Coronary artery (tissue), 2 donors: ENCODE data around the gene LTBP1.
"Not testable (repeated sequence)": the region's sequence is repeated elsewhere in the genome, so short reads cannot be mapped to it uniquely, and the experiment has no call there.

ENCODE experiments used
- DNase-seq: peaks from one replicate; pipeline ENCODE4 v3.0.0-alpha.2; 2017; ENCODE audit warnings: low spot score
- H3K27ac ChIP-seq, 2 donors: fragments of 200-600 bp; sonication (generic); one replicate each; pipeline ENCODE4 v1.5.1; 2016 to 2019
- H3K4me3 ChIP-seq: fragments of 200-600 bp; sonication (generic); 2 replicates; pipeline ENCODE4 v1.5.1; 2016; ENCODE audit warnings: mild to moderate bottlenecking, moderate library complexity
- CTCF ChIP-seq: fragments of 200-600 bp; sonication (generic); IDR thresholded peaks from one replicate; pipeline ENCODE4 v1.5.1; 2019; ENCODE audit warnings: antibody characterized with exemption

The LTBP1 gene

GRCh38 chr2:33222309-33222708, 275.6 kb downstream of the LTBP1 start:
- no peak for TF ChIP-seq CTCF
- Histone ChIP-seq H3K4me3 (no peak overlapping the region), H3K27ac (peak overlapping the region; percentile 21 to 85)
- no peak for DNase-seq

- DNase-seq: no peak
- Histone ChIP-seq H3K4me3 (no peak overlapping the region), H3K27ac (peak overlapping the region; percentile 44 to 85)
- no peak for TF ChIP-seq CTCF
Measured at GRCh38 chr2:33223856-33224255, 277.1 kb downstream of the LTBP1 start.

- H3K27ac ChIP-seq: peak overlapping the region; percentile 36 to 55
- H3K4me3 ChIP-seq: no peak overlapping the region
- DNase-seq: no peak
- TF ChIP-seq CTCF: no peak
Measured at GRCh38 chr2:33225350-33225749, 278.6 kb downstream of the LTBP1 start.

GRCh38 chr2:33226546-33226945, 279.8 kb downstream of the LTBP1 start:
- H3K4me3 ChIP-seq: no peak overlapping the region
- no peak for DNase-seq
- H3K27ac ChIP-seq: peak overlapping the region; percentile 67 to 68
- TF ChIP-seq CTCF: no peak

GRCh38 chr2:33229646-33230045, 282.9 kb downstream of the LTBP1 start:
- TF ChIP-seq CTCF: no peak
- H3K27ac ChIP-seq: peak overlapping the region; percentile 39 to 45
- no peak overlapping the region for H3K4me3 ChIP-seq
- no peak for DNase-seq

GRCh38 chr2:33230195-33230594, 283.4 kb downstream of the LTBP1 start:
- DNase-seq: no peak
- H3K27ac ChIP-seq: peak overlapping the region; percentile 39 to 52
- no peak for TF ChIP-seq CTCF
- H3K4me3 ChIP-seq: no peak overlapping the region

- Histone ChIP-seq H3K27ac (peak overlapping the region; percentile 39 to 52), H3K4me3 (peak overlapping the region; percentile 7)
- no peak for TF ChIP-seq CTCF
- DNase-seq: no peak
Measured at GRCh38 chr2:33230842-33231241, 284.1 kb downstream of the LTBP1 start.

GRCh38 chr2:33235559-33235958, 288.8 kb downstream of the LTBP1 start:
- H3K4me3 ChIP-seq, H3K27ac ChIP-seq, DNase-seq: not testable (repeated sequence)
